ENCODE results near the gene MAP4.

MAP4 gene

DNA sequence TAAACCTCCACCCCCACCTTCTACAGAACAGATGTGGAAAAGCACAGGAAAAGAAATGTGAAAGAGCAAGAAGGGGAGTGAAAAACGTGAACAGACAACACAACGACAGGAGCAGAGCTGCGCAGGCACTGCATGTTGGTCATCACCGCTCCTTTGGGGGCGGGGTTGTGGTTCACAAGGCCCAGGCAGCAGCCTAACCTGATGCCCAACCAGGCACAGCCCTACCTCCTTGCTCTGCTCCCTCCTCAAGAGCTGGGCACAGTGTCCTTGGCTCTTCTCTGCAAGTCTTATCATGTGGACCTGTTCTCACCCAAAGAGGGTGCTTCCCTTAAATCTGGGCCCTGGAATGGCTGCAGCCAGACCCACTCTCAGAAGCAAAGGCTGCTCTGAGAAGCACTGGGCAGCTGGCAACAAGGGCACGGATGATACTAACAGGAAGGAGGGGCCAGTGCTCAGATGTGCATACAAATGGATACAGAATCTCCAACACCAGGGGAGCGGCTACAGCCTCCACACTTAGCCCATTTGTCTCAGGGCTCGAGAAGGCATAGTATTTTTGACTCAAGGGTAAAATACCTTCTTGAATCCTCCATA lies 148.7 kb downstream of the MAP4 start:
- no peak for DNase-seq (ENCODE audit: low read depth in 2 of 2)

DNA sequence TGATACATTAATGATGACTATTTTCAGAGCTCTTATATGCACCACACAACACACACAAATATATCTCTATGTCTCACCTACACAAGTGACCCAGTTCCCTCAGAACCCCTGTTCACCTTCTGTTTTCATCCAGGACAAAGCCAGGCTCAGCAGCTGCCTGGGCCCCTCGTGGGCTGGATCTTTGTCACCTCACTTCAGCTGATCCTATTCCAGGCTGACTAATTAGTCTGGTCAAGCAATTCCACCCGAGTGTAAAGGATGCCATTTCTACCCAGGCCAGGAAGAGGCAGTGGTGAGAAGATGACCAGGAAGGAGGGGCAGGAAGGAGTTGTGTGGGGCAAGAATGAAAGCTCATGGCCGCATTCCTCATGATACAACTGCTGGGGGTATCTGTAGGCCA lies 151.0 kb downstream of the MAP4 start:
- DNase-seq (ENCODE audit: low read depth in 2 of 2) = no peak

GRCh38 chr3:47863391-47864128 lies 152.7 kb downstream of the MAP4 start:
- DNase-seq (ENCODE audit: low read depth in 2 of 2) = no peak

GRCh38 chr3:47859956-47860605 lies 156.1 kb downstream of the MAP4 start:
- no peak for DNase-seq (ENCODE audit: low read depth in 2 of 2)

GRCh38 chr3:47857151-47857550 lies 159.1 kb downstream of the MAP4 start:
- DNase-seq (ENCODE audit: low read depth in 2 of 2) = no peak

GRCh38 chr3:47856669-47857068 lies 159.5 kb downstream of the MAP4 start:
- DNase-seq (ENCODE audit: low read depth in 2 of 2) = no peak

- no peak for DNase-seq (ENCODE audit: low read depth in 2 of 2)
These were observed 160.5 kb downstream of the MAP4 start for GRCh38 chr3:47855461-47856383.

DNA sequence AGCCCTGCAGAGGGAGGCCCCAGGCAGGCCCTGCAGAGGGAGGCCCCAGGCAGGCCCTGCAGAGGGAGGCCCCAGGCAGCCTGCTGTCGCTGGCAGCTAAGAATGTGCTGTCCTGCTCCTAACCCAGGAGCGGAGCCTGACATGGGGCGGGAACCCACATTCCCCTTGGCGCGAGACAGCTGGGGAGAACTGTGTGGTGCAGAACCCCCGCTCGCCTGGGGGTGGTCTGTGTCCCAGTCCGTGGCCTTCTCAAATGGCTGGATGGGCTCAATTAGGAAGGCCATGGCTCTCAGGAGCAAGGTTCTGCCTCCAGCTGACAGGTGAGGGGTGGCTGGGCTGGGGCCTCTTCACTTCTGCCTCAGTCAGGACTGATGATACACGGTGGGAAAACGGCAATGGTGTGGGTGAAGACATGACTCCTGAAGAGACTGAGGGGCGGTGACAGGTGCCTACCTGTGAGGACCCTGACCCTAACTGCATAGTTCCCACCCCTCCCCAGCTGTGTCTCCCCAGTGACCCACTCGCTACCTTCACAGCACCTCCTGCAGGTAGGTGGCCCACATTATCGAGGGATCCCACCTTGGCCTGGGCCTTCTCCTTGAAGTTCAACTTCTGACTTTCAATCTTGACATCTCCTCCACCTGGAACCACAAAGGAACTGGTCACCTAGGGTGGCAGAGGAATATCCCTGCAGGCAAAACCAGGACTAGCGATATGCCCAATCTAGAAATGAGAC lies 161.3 kb downstream of the MAP4 start:
- no peak for DNase-seq (ENCODE audit: low read depth in 2 of 2)

- no peak for DNase-seq (ENCODE audit: low read depth in 2 of 2)
These were observed 161.9 kb downstream of the MAP4 start for GRCh38 chr3:47854267-47854666.

DNA sequence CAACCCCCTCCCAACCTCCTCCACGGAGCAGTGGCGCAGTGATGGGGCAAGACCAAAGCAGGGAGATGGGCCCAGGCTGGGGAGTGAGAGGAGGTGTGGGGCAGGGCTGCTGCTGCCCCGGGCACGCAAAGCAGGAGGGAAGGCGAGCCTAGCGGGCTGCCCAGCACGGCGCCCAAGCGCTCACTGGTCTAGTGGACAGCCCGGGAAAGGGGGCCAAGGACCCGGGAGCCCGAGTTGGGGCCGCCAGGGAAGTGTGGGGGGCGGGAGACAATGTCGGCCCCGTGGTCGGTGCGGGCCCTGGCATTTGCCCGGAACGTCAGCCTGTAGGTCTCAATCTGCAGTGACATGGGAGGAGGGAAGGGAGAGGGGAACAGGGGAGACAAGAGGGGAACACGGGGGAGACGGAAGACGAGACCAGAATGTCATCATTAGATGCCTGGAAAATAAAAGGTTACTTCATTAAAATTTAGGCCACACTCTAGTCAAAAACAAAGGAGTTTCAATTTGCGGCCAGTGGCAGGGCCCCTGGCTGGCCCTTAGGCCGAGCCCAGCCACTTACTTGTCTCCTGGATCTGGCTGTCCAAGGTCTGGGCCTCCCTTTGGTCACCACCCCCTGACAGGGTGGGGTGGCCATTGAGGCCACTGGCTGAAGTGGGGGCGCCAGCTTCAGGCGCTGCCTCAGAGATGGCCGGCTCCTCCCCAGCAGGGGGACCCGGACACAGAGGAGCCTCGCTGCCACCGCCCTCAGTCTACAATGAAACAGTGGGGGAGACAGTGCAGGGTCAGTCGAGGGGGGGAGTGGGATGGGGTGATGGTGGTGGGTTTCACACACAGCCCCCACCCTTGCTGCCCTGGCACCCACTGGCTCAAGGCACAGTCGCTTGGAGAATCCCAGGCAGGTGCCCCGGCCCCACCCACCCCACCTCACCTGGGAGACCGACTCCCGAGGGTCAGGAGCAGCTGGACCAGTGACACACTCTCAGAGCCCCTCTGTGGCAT lies 163.3 kb downstream of the MAP4 start:
- no peak for DNase-seq (ENCODE audit: low read depth in 2 of 2)

- no peak for DNase-seq (ENCODE audit: low read depth in 2 of 2)
These were observed 164.2 kb downstream of the MAP4 start for GRCh38 chr3:47851888-47852603.

DNA sequence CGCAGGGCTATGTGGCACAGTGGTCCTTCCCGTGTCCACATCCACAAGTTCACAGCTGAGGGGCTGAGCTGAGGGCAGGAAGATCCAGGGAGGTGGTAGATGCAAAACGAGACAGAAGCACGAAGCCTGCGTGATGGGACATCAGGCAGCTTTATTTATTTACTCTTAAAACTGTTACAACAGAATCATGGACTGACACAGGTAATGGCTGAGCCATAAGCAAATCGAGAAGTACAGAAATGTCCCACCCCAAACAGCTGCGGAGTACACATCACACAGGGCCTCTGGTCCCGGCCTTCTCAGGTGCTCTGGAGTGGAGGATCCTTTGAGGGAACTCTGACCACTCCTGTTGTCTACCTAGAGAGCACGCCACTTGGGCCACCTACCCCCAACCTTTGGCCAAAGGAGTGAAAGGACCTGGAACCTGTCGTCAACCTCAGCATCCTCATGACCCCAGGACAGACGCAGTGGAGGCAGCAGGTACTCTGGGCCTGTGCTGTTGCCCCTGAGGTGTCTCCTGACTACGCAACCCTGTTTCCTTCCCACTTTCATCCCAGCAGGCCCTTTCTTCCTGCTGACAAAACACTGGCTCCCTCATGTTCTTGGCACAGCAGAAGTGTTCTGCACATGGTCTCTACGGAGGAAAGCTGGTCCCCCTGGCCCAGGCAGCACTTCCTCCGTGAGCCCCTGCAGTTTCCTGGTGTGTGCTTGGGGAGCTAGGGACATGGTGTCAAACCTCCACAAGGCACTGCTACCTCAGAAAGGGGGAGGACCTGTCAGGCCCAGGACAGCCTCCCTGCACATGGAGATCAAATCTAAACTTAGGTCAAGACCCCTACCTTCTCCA lies 165.4 kb downstream of the MAP4 start:
- DNase-seq (ENCODE audit: low read depth in 2 of 2) = no peak

DNA sequence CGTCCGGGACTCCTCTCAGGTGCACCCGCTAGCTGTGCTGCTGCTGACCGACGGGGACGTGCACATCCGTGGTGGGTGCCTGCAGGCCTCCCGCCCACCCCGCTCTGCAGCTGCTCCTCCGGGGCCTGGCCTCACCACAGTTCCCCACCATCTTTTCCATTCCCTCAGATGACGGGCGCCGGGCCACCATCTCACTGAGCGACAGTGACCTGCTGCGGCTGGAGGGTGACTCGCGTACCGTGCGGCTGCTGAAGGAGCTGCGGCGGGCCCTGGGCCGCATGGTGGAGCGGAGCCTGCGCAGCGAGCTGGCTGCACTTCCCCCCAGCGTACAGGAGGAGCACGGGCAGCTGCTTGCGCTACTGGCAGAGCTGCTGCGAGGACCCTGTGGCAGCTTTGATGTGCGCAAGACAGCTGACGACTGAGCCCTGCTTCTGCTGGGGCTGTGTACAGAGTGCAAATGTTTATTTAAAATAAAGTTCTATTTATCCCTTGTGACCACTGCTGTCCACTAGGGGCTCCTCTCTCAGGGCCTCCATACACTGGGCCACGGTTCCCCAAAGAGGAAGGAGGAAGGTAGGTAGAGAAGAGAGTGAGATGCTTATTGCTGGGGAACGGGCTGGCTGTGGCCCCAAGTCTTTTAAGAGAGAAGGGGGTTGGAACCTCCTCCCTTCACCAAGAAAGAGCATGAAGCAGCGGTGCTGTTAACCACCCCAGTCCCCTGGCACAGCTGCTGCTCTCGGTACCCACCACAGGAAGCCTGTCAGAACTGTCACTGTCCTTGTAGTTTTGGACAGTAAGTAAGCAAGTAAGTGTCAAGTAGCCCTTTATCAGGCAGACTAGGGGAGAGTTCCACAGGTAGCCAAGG lies 166.3 kb downstream of the MAP4 start:
- DNase-seq (ENCODE audit: low read depth in 2 of 2) = no peak

GRCh38 chr3:47849186-47849698 lies 167.0 kb downstream of the MAP4 start:
- no peak for DNase-seq (ENCODE audit: low read depth in 2 of 2)

GRCh38 chr3:47848599-47849117 lies 167.6 kb downstream of the MAP4 start:
- no peak for DNase-seq (ENCODE audit: low read depth in 2 of 2)

DNA sequence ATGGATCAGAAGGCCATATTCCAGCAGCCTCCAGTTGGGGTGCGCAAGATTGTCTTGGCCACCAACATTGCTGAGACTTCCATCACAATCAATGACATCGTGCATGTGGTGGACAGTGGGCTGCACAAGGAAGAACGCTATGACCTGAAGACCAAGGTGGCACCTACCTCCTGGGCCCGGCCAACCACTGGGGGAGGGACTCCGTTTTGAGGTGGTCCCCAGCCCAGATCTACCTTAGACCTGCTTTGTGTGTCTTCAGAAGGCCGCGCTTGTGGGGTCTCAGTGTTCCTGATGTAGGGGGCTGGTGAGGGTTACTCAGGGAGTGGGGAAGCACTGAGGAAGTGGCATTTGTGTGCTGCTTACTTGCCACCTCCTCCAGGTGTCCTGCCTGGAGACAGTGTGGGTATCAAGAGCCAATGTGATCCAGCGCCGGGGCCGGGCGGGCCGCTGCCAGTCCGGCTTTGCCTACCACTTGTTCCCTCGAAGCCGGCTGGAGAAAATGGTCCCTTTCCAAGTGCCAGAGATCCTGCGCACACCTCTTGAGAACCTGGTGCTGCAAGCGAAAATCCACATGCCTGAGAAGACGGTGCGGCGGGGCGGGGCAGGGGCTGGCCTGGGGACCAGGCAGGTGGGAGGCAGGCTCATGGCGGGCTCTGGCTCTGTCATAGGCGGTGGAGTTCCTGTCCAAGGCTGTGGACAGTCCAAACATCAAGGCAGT lies 168.3 kb downstream of the MAP4 start:
- no peak for DNase-seq (ENCODE audit: low read depth in 2 of 2)

Data from stimulated activated CD8-positive, alpha-beta memory T cell treated with anti-CD3 and anti-CD28 coated beads, Interleukin-2, amount 100 ng/mL, for 48 hours (primary cell).